ENCODE measurements around the gene MYO7A. TPM values are rescaled to one million over a fixed set of nuclear protein-coding genes. Genes with fewer than 3 reads are reported as not detected.

The MYO7A gene
- total and polyA plus RNA-seq, 2 donors (not counting 1 experiment from before 2014, with no cell fraction given): 0.03 to 0.07 TPM

- ATAC-seq (ENCODE audit: low read depth) (no peak), DNase-seq (no peak)
- Histone ChIP-seq H4K20me1 (ENCODE audit: control insufficient read depth, insufficient read depth, low read length, poor library complexity, severe bottlenecking) (no peaks in the 10 kb centered on the region), H3K9me3 (ENCODE audit: control extremely low read depth in 1 of 3, control insufficient read depth in 2 of 3, insufficient read depth in 1 of 3, low read length in 2 of 3) (no peaks in the 10 kb centered on the region), H3K36me3 (replicated peaks in 1 of 2; ENCODE audit: control extremely low read depth in 1 of 2, control insufficient read depth in 1 of 2, extremely low read depth in 1 of 2, insufficient read depth in 2 of 2, low read length in 1 of 2) (no peaks in the 10 kb centered on the region), H3K27me3 (replicated peaks in 1 of 4; ENCODE audit: control extremely low read depth in 1 of 4, control insufficient read depth in 3 of 4, insufficient read depth in 4 of 4, low read length in 3 of 4) (peaks cover 0 to 21% (median 4%) of the 10 kb centered on the region in 4 experiments), H3K27ac (ENCODE audit: low read length in 2 of 2) (no peak overlapping the region), H3K9ac (ENCODE audit: low read length) (no peak overlapping the region), H3K79me2 (ENCODE audit: control insufficient read depth, insufficient read depth, low read length) (no peaks in the 10 kb centered on the region), H3K4me1 (ENCODE audit: control insufficient read depth in 2 of 2, insufficient read depth in 2 of 2, low read length in 2 of 2) (peaks cover 0 to 4% of the 10 kb centered on the region in 2 donors), H3K4me3 (ENCODE audit: control extremely low read depth in 1 of 5, extremely low read depth in 1 of 5, insufficient read depth in 1 of 5, low read depth in 2 of 5, low read length in 4 of 5) (no peak overlapping the region), H2AFZ (ENCODE audit: insufficient read depth, low read depth, low read length, poor library complexity, severe bottlenecking) (no peak overlapping the region), H3K4me2 (replicated peaks; ENCODE audit: low read depth, low read length, poor library complexity, severe bottlenecking) (no peak overlapping the region)
- WGBS (ENCODE audit: insufficient coverage): no CpG with 5 or more reads among the region's 4 CpGs
- TF ChIP-seq EZH2 (IDR thresholded peaks at IDR 0.05; ENCODE audit: borderline replicate concordance, insufficient read depth, low read depth, low read length, poor library complexity, severe bottlenecking) (no peak), CTCF (IDR thresholded peaks at IDR 0.05) (no peak)
- peaks cover 6% of the 10 kb centered on the region for H3K4me1 Mint-ChIP-seq
- no peak overlapping the region for H3K27ac Mint-ChIP-seq
- intact Hi-C loops (cut with micrococcal nuclease): no loop called here
- no peak overlapping the region for H3K4me3 Mint-ChIP-seq
- no peaks in the 10 kb centered on the region for H3K9me3 Mint-ChIP-seq (ENCODE audit: insufficient read depth)
- peaks cover 28% of the 10 kb centered on the region for H3K27me3 Mint-ChIP-seq
- ChIA-PET POLR2A (no interaction called here), CTCF (interaction anchor here (0.8 kb wide), 1 partner anchor 14 kb away, joined by 3 read pairs; no protein-coding TSS in a partner anchor)
Measured at GRCh38 chr11:77141034-77141433, 13.0 kb downstream of the MYO7A start.

GRCh38 chr11:77141475-77141874, 13.4 kb downstream of the MYO7A start:
- H3K27me3 Mint-ChIP-seq: peaks cover 26% of the 10 kb centered on the region
- no peak overlapping the region for H2AFZ ChIP-seq (ENCODE audit: insufficient read depth, low read depth, low read length, poor library complexity, severe bottlenecking)
- peaks cover 0 to 19% (median 4%) of the 10 kb centered on the region in 4 experiments for H3K27me3 ChIP-seq (replicated peaks in 1 of 4; ENCODE audit: control extremely low read depth in 1 of 4, control insufficient read depth in 3 of 4, insufficient read depth in 4 of 4, low read length in 3 of 4)
- H3K4me3 ChIP-seq (ENCODE audit: control extremely low read depth in 1 of 5, extremely low read depth in 1 of 5, insufficient read depth in 1 of 5, low read depth in 2 of 5, low read length in 4 of 5): no peak overlapping the region
- WGBS (ENCODE audit: insufficient coverage): 93% methylated on average over 4 of the region's 4 CpGs
- H3K4me2 ChIP-seq (replicated peaks; ENCODE audit: low read depth, low read length, poor library complexity, severe bottlenecking): no peak overlapping the region
- H3K4me3 Mint-ChIP-seq: no peak overlapping the region
- intact Hi-C loops (cut with micrococcal nuclease): no loop called here
- H3K4me1 ChIP-seq (ENCODE audit: control insufficient read depth in 2 of 2, insufficient read depth in 2 of 2, low read length in 2 of 2): peaks cover 0 to 4% of the 10 kb centered on the region in 2 donors
- DNase-seq: no peak
- no peaks in the 10 kb centered on the region for H3K9me3 Mint-ChIP-seq (ENCODE audit: insufficient read depth)
- H4K20me1 ChIP-seq (ENCODE audit: control insufficient read depth, insufficient read depth, low read length, poor library complexity, severe bottlenecking): no peaks in the 10 kb centered on the region
- ChIA-PET CTCF (interaction anchor here (0.8 kb wide), 1 partner anchor 14 kb away, joined by 3 read pairs; no protein-coding TSS in a partner anchor), POLR2A (no interaction called here)
- no peaks in the 10 kb centered on the region for H3K79me2 ChIP-seq (ENCODE audit: control insufficient read depth, insufficient read depth, low read length)
- H3K9me3 ChIP-seq (ENCODE audit: control extremely low read depth in 1 of 3, control insufficient read depth in 2 of 3, insufficient read depth in 1 of 3, low read length in 2 of 3): no peaks in the 10 kb centered on the region
- H3K27ac ChIP-seq (ENCODE audit: low read length in 2 of 2): no peak overlapping the region
- no peaks in the 10 kb centered on the region for H3K36me3 ChIP-seq (replicated peaks in 1 of 2; ENCODE audit: control extremely low read depth in 1 of 2, control insufficient read depth in 1 of 2, extremely low read depth in 1 of 2, insufficient read depth in 2 of 2, low read length in 1 of 2)
- H3K4me1 Mint-ChIP-seq: peaks cover 6% of the 10 kb centered on the region
- no peak for ATAC-seq (ENCODE audit: low read depth)
- TF ChIP-seq EZH2 (IDR thresholded peaks at IDR 0.05; ENCODE audit: borderline replicate concordance, insufficient read depth, low read depth, low read length, poor library complexity, severe bottlenecking) (no peak), CTCF (IDR thresholded peaks at IDR 0.05) (no peak)
- no peak overlapping the region for H3K9ac ChIP-seq (ENCODE audit: low read length)
- H3K27ac Mint-ChIP-seq: no peak overlapping the region
